CD14-positive monocyte (primary cell): ENCODE measurements around the gene VPS33A. TPM values are rescaled to one million over a fixed set of nuclear protein-coding genes. Genes with fewer than 3 reads are reported as not detected.
A peak's percentile ranks its signal among the peaks of the same experiment; 100 is the strongest.

ENCODE experiments used
- DNase-seq, 3 donors: peaks; one replicate each; pipeline ENCODE4 v3.0.0-alpha.2; 2011 to 2022
- H2AFZ ChIP-seq: 2 replicates; pipeline ENCODE4 v1.6.0; 2012; ENCODE audit warnings: mild to moderate bottlenecking, low read depth, low read length, inconsistent platforms; ENCODE audit not compliant: insufficient read depth, poor library complexity, severe bottlenecking
- H3K27ac ChIP-seq, 2 donors: 1 replicate in 1 of 2; 2 replicates in 1 of 2; pipeline ENCODE4 v1.5.1; 2012 to 2013; ENCODE audit warnings: low read length in 2 of 2, control low read depth in 1 of 2, inconsistent platforms in 1 of 2, low read depth in 1 of 2, mild to moderate bottlenecking in 1 of 2
- H3K27me3 ChIP-seq, 2 donors: one replicate each; pipeline versions ENCODE4 v1.6.0 to v1.6.1; 2011 to 2013; ENCODE audit warnings: low read length in 2 of 2; ENCODE audit not compliant: control insufficient read depth in 2 of 2, insufficient read depth in 2 of 2
- H3K36me3 ChIP-seq, 2 donors: replicated peaks in 1 of 2; 1 replicate in 1 of 2; 2 replicates in 1 of 2; pipeline versions ENCODE4 v1.5.1 to v1.6.1; 2012 to 2013; ENCODE audit warnings: low read length in 2 of 2, control low read depth in 1 of 2, inconsistent platforms in 1 of 2, mild to moderate bottlenecking in 1 of 2; ENCODE audit not compliant: insufficient read depth in 2 of 2, control insufficient read depth in 1 of 2
- H3K4me1 ChIP-seq, 2 donors: 1 replicate in 1 of 2; 2 replicates in 1 of 2; pipeline versions ENCODE4 v1.5.1 to v1.6.1; 2012 to 2013; ENCODE audit warnings: low read length in 2 of 2, control low read depth in 1 of 2, inconsistent platforms in 1 of 2, mild to moderate bottlenecking in 1 of 2, moderate library complexity in 1 of 2; ENCODE audit not compliant: insufficient read depth in 2 of 2, control insufficient read depth in 1 of 2
- H3K4me2 ChIP-seq: replicated peaks from 2 replicates; pipeline ENCODE3; 2012; ENCODE audit warnings: low read length, moderate library complexity, mild to moderate bottlenecking; ENCODE audit not compliant: poor library complexity, severe bottlenecking; ENCODE audit errors: extremely low read depth
- H3K4me3 ChIP-seq, 3 experiments: fragments of 200-600 bp in 1 of 3; sonication (generic) in 1 of 3; replicated peaks in 1 of 3; 1 replicate in 2 of 3; 2 replicates in 1 of 3; pipeline ENCODE4 v1.5.1; 2011 to 2013; ENCODE audit warnings: low read length in 3 of 3, mild to moderate bottlenecking in 3 of 3, control low read depth in 2 of 3, low read depth in 2 of 3, inconsistent platforms in 1 of 3, moderate library complexity in 1 of 3
- H3K79me2 ChIP-seq: 2 replicates; pipeline ENCODE4 v1.6.0; 2012; ENCODE audit warnings: mild to moderate bottlenecking, control low read depth, inconsistent platforms, low read length, moderate library complexity; ENCODE audit not compliant: insufficient read depth
- H3K9ac ChIP-seq: 2 replicates; pipeline ENCODE4 v1.6.0; 2017; ENCODE audit warnings: low read length, mild to moderate bottlenecking; ENCODE audit not compliant: insufficient read depth, poor library complexity, severe bottlenecking
- H3K9me3 ChIP-seq, 2 donors: replicated peaks in 1 of 2; 1 replicate in 1 of 2; 2 replicates in 1 of 2; pipeline versions ENCODE4 v1.5.1 to v1.6.1; 2012 to 2013; ENCODE audit warnings: low read length in 2 of 2, control low read depth in 1 of 2; ENCODE audit not compliant: control insufficient read depth in 1 of 2, insufficient read depth in 1 of 2
- H4K20me1 ChIP-seq: 2 replicates; pipeline ENCODE4 v1.6.0; 2012; ENCODE audit warnings: mild to moderate bottlenecking, low read length, control low read depth, moderate library complexity; ENCODE audit not compliant: insufficient read depth
- H3K27ac Mint-ChIP-seq, 7 donors: one replicate each; pipeline ENCODE4 v1.8.0; 2020; ENCODE audit warnings: mild to moderate bottlenecking in 7 of 7, mixed read lengths in 7 of 7, moderate library complexity in 6 of 7, inconsistent platforms in 2 of 7
- H3K27me3 Mint-ChIP-seq, 3 donors: one replicate each; pipeline ENCODE4 v1.8.0; 2021 to 2022; ENCODE audit warnings: low read depth in 3 of 3, mild to moderate bottlenecking in 3 of 3, mixed read lengths in 3 of 3, moderate library complexity in 3 of 3, inconsistent platforms in 1 of 3
- H3K36me3 Mint-ChIP-seq, 2 donors: one replicate each; pipeline ENCODE4 v1.8.0; 2020; ENCODE audit warnings: mixed read lengths in 2 of 2, inconsistent platforms in 1 of 2, mild to moderate bottlenecking in 1 of 2
- H3K4me1 Mint-ChIP-seq: one replicate; pipeline ENCODE4 v1.8.0; 2020; ENCODE audit warnings: mild to moderate bottlenecking, mixed read lengths
- H3K4me3 Mint-ChIP-seq, 2 donors: one replicate each; pipeline ENCODE4 v1.8.0; 2020; ENCODE audit warnings: mild to moderate bottlenecking in 2 of 2, mixed read lengths in 2 of 2, moderate library complexity in 1 of 2
- H3K9me3 Mint-ChIP-seq, 7 donors: one replicate each; pipeline ENCODE4 v1.8.0; 2020 to 2022; ENCODE audit warnings: mixed read lengths in 7 of 7, mild to moderate bottlenecking in 6 of 7, moderate library complexity in 6 of 7, inconsistent platforms in 2 of 7
- CTCF ChIP-seq: fragments of 200-600 bp; IDR thresholded peaks from one replicate; pipeline ENCODE4 v1.8.0; 2022; ENCODE audit warnings: antibody characterized with exemption, mild to moderate bottlenecking
- WGBS: methylation state at CpG from one replicate; pipeline ENCODE4 v1.1.5; 2013; ENCODE audit warnings: missing lambda C conversion rate; ENCODE audit not compliant: insufficient coverage; 5-methylcytosine and 5-hydroxymethylcytosine counted together
- intact Hi-C, 2 donors: fragments of 100-400 bp; cut with micrococcal nuclease; formaldehyde crosslinking; loops; one replicate each; pipeline versions ENCODE4 v1.15.0 to v1.15.1; 2023
- polyA plus RNA-seq, 3 donors: library from polyadenylated mRNA; depleted of rRNA in 1 of 3; unstranded in 2 of 3; stranded (reverse) in 1 of 3; fragments of 300-500 nt in 2 of 3; fragments of >200 nt in 1 of 3; fragmentation: Illumina TruSeq in 2 of 3; gene quantifications; 1 replicate in 2 of 3; 2 replicates in 1 of 3; pipeline ENCODE4 v1.2.3, GENCODE V29; 2012 to 2021

Gene VPS33A
- polyA plus RNA-seq, 3 donors = 15.3 to 33.1 (median 32.9) TPM

DNA sequence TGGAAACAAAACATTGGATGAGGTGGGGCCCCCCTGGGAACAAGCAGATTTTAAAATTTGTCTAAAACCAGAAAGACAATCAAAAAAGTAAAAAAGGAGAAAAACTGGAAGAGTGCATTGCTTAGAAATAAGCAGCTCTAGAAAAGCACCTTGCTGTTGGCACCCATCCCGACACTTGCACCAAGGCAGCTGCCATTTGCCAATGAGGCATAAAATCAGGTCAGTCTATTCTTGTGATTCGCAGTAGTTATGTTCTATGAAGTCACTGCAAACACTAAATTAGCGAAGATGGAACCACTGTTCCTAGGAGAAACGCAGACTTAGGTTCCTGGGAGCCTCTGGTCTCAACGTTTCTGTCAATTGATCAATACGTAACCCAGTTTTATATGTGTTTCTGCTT lies 16.2 kb downstream of the VPS33A start:
- H3K9ac ChIP-seq = no peak overlapping the region
- no peaks in the 10 kb centered on the region for H3K9me3 ChIP-seq
- WGBS = 97% methylated on average over 4 of the region's 6 CpGs
- no peak overlapping the region for H2AFZ ChIP-seq
- H3K4me2 ChIP-seq = no peak overlapping the region
- H3K27ac ChIP-seq = no peak overlapping the region
- no peak overlapping the region for H3K4me3 Mint-ChIP-seq
- peaks cover 57 to 78% of the 10 kb centered on the region in 2 donors for H3K36me3 Mint-ChIP-seq
- H3K79me2 ChIP-seq = peaks cover 6% of the 10 kb centered on the region
- no peaks in the 10 kb centered on the region for H3K9me3 Mint-ChIP-seq
- intact Hi-C loops = no loop called here
- H3K4me3 ChIP-seq = no peak overlapping the region
- H3K27ac Mint-ChIP-seq = no peak overlapping the region
- peaks cover 13% of the 10 kb centered on the region for H4K20me1 ChIP-seq
- H3K27me3 ChIP-seq = no peaks in the 10 kb centered on the region
- H3K4me1 ChIP-seq = no peaks in the 10 kb centered on the region
- no peak for DNase-seq
- H3K4me1 Mint-ChIP-seq = peaks cover 1% of the 10 kb centered on the region
- H3K36me3 ChIP-seq = peaks cover 63 to 85% of the 10 kb centered on the region in 2 donors
- peaks cover 0 to 2% (median 0%) of the 10 kb centered on the region in 3 donors for H3K27me3 Mint-ChIP-seq
- TF ChIP-seq CTCF = no peak

DNA sequence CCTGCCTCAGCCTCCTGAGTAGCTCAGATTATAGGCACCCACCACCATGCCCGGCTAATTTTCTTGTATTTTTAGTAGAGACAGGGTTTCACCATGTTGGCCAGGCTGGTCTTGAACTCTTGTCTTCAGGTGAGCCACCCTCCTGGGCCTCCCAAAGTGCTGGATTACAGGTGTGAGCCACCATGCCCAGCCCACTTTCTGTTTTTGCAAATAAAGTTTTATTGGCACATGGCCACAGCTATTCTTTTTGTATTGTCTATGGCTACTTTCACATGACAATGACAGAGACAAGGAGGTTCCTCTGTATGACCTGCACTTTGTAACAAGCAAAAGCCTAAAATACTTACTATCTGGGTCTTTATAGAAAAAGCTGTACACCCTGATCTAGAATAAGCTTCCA lies 20.7 kb downstream of the VPS33A start:
- Histone ChIP-seq H4K20me1 (peaks cover 4% of the 10 kb centered on the region), H3K9me3 (no peaks in the 10 kb centered on the region), H3K27ac (no peak overlapping the region), H3K79me2 (no peaks in the 10 kb centered on the region), H3K4me3 (no peak overlapping the region), H3K4me2 (no peak overlapping the region), H2AFZ (no peak overlapping the region), H3K4me1 (no peaks in the 10 kb centered on the region), H3K27me3 (no peaks in the 10 kb centered on the region), H3K36me3 (peaks cover 62 to 93% of the 10 kb centered on the region in 2 donors), H3K9ac (no peak overlapping the region)
- Mint-ChIP-seq H3K4me1 (peaks cover 1% of the 10 kb centered on the region), H3K9me3 (no peaks in the 10 kb centered on the region), H3K4me3 (no peak overlapping the region), H3K27me3 (peaks cover 0 to 2% (median 0%) of the 10 kb centered on the region in 3 donors), H3K27ac (peak overlapping the region in 1 of 7 donors; percentile 70), H3K36me3 (peaks cover 66 to 86% of the 10 kb centered on the region in 2 donors)
- no peak for DNase-seq
- no CpG with 5 or more reads among the region's 1 CpG for WGBS
- intact Hi-C loops = no loop called here
- no peak for TF ChIP-seq CTCF
